SK-N-SH treated with all-trans-retinoic acid at 6 μM for 48 hours (cell line): Measurements from ENCODE around the gene DDX1.

Source experiments
- ATAC-seq: fragments of 200-7000 bp; cut with Tn5 transposase; 3 replicates; pipeline ENCODE4 v1.9.1; 2020; ENCODE audit warnings: mild to moderate bottlenecking, moderate library complexity
- ARNTL ChIP-seq: fragments of 450-650 bp; formaldehyde crosslinking; IDR thresholded peaks from 2 replicates; pipeline ENCODE4 v1.5.0; 2020; ENCODE audit warnings: low read depth, mild to moderate bottlenecking, moderate library complexity, borderline replicate concordance
- CSDC2 ChIP-seq: fragments of 250-450 bp; sonication (Bioruptor Pico); IDR thresholded peaks from 2 replicates; pipeline ENCODE4 v1.5.0; 2020; ENCODE audit warnings: mild to moderate bottlenecking, moderate library complexity
- ESRRG ChIP-seq: fragments of 250-450 bp; sonication (Bioruptor Pico); IDR thresholded peaks from 2 replicates; pipeline ENCODE4 v1.6.1; 2021; ENCODE audit warnings: mild to moderate bottlenecking
- GLIS3 ChIP-seq: fragments of 250-450 bp; sonication (Bioruptor Pico); IDR thresholded peaks from 2 replicates; pipeline ENCODE4 v1.5.0; 2020; ENCODE audit warnings: mild to moderate bottlenecking, moderate library complexity
- ISL1 ChIP-seq: fragments of 250-450 bp; sonication (Bioruptor Pico); IDR thresholded peaks from 2 replicates; pipeline ENCODE4 v2.1.2; 2022; ENCODE audit warnings: mild to moderate bottlenecking, moderate library complexity
- OSR1 ChIP-seq: fragments of 250-450 bp; sonication (Bioruptor Pico); IDR thresholded peaks from 2 replicates; pipeline ENCODE4 v1.8.0; 2022; ENCODE audit warnings: moderate library complexity, mild to moderate bottlenecking, inconsistent platforms
- PPARA ChIP-seq: fragments of 250-450 bp; sonication (Bioruptor Pico); IDR thresholded peaks from 2 replicates; pipeline ENCODE4 v1.5.0; 2020; ENCODE audit warnings: mild to moderate bottlenecking, borderline replicate concordance
- RARB ChIP-seq: fragments of 250-450 bp; sonication (Bioruptor Pico); IDR thresholded peaks from 2 replicates; pipeline ENCODE4 v1.8.0; 2021; ENCODE audit warnings: mild to moderate bottlenecking, moderate library complexity
- SNAI2 ChIP-seq: fragments of 250-450 bp; sonication (Bioruptor Pico); IDR thresholded peaks from 2 replicates; pipeline ENCODE4 v1.5.0; 2020; ENCODE audit warnings: mild to moderate bottlenecking, moderate library complexity
- TCF4 ChIP-seq: fragments of 250-450 bp; sonication (Bioruptor Pico); IDR thresholded peaks from 2 replicates; pipeline ENCODE4 v1.8.0; 2021; ENCODE audit warnings: mild to moderate bottlenecking, moderate library complexity, borderline replicate concordance
- TOX ChIP-seq: fragments of 250-450 bp; sonication (Bioruptor Pico); IDR thresholded peaks from 2 replicates; pipeline ENCODE4 v1.8.0; 2021; ENCODE audit warnings: mild to moderate bottlenecking, moderate library complexity, borderline replicate concordance
- ZC3H10 ChIP-seq: fragments of 250-450 bp; sonication (Bioruptor Pico); IDR thresholded peaks from 2 replicates; pipeline ENCODE4 v1.5.1; 2021; ENCODE audit warnings: mild to moderate bottlenecking, moderate library complexity
- ZFP3 ChIP-seq: fragments of 250-450 bp; sonication (Bioruptor Pico); IDR thresholded peaks from 2 replicates; pipeline ENCODE4 v1.5.0; 2020; ENCODE audit warnings: mild to moderate bottlenecking, moderate library complexity
- ZFP30 ChIP-seq: fragments of 450-650 bp; formaldehyde crosslinking; IDR thresholded peaks from 2 replicates; pipeline ENCODE4 v1.5.0; 2022; ENCODE audit warnings: mild to moderate bottlenecking, moderate library complexity
- ZNF565 ChIP-seq: fragments of 450-650 bp; formaldehyde crosslinking; conservative IDR thresholded peaks from 2 replicates; pipeline ENCODE4 v1.5.0; 2020; ENCODE audit warnings: low read depth, mild to moderate bottlenecking, moderate library complexity
- ZNF70 ChIP-seq: fragments of 450-650 bp; formaldehyde crosslinking; IDR thresholded peaks from 2 replicates; pipeline ENCODE4 v1.5.0; 2020; ENCODE audit warnings: mild to moderate bottlenecking, moderate library complexity
- ZNF8 ChIP-seq: fragments of 450-650 bp; formaldehyde crosslinking; IDR thresholded peaks from 2 replicates; pipeline ENCODE4 v1.5.0; 2020; ENCODE audit warnings: mild to moderate bottlenecking, moderate library complexity
- TF ChIP-seq, protein P1 (sequence below): fragments of 250-450 bp; sonication (Bioruptor Pico); IDR thresholded peaks from 2 replicates; pipeline ENCODE4 v1.8.0; 2021; ENCODE audit warnings: low read depth, mild to moderate bottlenecking, moderate library complexity, borderline replicate concordance
- TF ChIP-seq, protein P2 (sequence below): fragments of 250-450 bp; sonication (Bioruptor Pico); IDR thresholded peaks from 2 replicates; pipeline ENCODE4 v1.8.0; 2020; ENCODE audit warnings: mild to moderate bottlenecking, moderate library complexity, borderline replicate concordance
- TF ChIP-seq, protein P3 (sequence below): fragments of 250-450 bp; sonication (Bioruptor Pico); IDR thresholded peaks from 2 replicates; pipeline ENCODE4 v1.5.0; 2020; ENCODE audit warnings: mild to moderate bottlenecking, moderate library complexity
- TF ChIP-seq, protein P4 (sequence below): fragments of 250-450 bp; sonication (Bioruptor Pico); IDR thresholded peaks from 2 replicates; pipeline ENCODE4 v1.5.1; 2021; ENCODE audit warnings: mild to moderate bottlenecking, moderate library complexity

The DDX1 gene

DNA sequence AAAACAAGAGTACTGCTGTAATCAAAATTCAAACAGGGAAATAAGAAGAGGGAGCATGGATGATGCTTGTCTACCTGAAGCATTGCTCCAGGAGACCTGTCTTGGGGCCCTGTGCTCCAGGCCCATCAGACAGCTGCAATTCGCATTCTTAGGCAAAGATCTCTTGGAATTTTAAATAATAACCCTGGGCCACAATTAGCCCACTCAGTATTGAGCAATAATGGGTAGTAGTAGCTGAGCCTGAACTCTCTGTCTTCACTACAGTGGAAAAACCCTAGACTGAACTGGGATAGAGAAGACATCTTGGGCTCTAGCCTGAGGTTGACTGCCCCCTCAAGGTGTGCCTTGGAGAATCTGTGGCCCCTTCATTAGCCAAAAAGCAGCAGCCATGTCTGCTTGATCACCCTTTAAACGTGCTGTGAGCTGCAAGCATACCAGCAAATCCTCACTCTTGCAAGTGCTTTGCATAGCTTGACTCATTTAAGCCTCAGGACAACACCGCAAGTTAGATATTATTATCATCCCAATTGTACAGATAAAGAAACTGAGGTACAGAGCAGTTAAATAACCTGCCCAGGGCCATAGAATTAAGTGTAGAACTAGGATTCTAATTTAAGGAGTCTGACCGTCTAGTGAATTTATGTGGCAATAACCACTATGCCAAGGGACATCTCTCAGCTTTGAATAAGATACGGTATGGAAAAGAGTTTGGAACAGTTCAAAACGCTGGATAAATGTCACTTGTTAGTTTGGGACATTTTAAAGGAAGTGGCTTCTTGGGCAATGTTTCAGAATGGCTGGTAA lies 69.0 kb downstream of the DDX1 start:
- TF ChIP-seq ISL1 (CRISPR knock-in tag) (no peak), ZFP3 (CRISPR knock-in tag) (no peak), PPARA (CRISPR knock-in tag) (no peak), OSR1 (CRISPR knock-in tag) (no peak), CSDC2 (CRISPR knock-in tag) (no peak), SNAI2 (CRISPR knock-in tag) (no peak), ZFP30 (CRISPR knock-in tag) (no peak), TOX (CRISPR knock-in tag) (no peak), RARB (CRISPR knock-in tag) (no peak), TCF4 (CRISPR knock-in tag) (no peak)
- TF ChIP-seq, protein P1, sequence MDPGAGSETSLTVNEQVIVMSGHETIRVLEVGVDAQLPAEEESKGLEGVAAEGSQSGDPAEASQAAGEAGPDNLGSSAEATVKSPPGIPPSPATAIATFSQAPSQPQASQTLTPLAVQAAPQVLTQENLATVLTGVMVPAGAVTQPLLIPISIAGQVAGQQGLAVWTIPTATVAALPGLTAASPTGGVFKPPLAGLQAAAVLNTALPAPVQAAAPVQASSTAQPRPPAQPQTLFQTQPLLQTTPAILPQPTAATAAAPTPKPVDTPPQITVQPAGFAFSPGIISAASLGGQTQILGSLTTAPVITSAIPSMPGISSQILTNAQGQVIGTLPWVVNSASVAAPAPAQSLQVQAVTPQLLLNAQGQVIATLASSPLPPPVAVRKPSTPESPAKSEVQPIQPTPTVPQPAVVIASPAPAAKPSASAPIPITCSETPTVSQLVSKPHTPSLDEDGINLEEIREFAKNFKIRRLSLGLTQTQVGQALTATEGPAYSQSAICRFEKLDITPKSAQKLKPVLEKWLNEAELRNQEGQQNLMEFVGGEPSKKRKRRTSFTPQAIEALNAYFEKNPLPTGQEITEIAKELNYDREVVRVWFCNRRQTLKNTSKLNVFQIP (CRISPR knock-in tag), result no peak
- TF ChIP-seq, protein P2, sequence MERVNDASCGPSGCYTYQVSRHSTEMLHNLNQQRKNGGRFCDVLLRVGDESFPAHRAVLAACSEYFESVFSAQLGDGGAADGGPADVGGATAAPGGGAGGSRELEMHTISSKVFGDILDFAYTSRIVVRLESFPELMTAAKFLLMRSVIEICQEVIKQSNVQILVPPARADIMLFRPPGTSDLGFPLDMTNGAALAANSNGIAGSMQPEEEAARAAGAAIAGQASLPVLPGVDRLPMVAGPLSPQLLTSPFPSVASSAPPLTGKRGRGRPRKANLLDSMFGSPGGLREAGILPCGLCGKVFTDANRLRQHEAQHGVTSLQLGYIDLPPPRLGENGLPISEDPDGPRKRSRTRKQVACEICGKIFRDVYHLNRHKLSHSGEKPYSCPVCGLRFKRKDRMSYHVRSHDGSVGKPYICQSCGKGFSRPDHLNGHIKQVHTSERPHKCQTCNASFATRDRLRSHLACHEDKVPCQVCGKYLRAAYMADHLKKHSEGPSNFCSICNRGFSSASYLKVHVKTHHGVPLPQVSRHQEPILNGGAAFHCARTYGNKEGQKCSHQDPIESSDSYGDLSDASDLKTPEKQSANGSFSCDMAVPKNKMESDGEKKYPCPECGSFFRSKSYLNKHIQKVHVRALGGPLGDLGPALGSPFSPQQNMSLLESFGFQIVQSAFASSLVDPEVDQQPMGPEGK (CRISPR knock-in tag), result no peak
- TF ChIP-seq, all 23 proteins: peak for 0
- no peak for ATAC-seq

DNA sequence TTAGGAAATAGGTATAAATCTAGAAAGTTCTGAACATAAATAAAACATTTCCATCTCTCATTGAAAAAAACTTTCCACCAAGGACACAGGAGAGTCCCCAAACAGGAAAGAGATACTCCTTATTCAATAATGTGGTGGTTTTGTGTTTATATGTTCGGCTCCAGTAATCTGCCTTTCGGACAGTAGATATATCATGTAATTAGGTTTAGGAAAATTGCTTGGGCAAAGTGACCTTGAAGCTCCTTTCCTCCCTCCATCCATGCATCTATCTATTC lies 69.6 kb downstream of the DDX1 start:
- no peak for ATAC-seq
- TF ChIP-seq CSDC2 (CRISPR knock-in tag), result no peak
- no peak for TF ChIP-seq RARB (CRISPR knock-in tag)
- TF ChIP-seq ZNF70 (CRISPR knock-in tag), result no peak
- no peak for TF ChIP-seq SNAI2 (CRISPR knock-in tag)

DNA sequence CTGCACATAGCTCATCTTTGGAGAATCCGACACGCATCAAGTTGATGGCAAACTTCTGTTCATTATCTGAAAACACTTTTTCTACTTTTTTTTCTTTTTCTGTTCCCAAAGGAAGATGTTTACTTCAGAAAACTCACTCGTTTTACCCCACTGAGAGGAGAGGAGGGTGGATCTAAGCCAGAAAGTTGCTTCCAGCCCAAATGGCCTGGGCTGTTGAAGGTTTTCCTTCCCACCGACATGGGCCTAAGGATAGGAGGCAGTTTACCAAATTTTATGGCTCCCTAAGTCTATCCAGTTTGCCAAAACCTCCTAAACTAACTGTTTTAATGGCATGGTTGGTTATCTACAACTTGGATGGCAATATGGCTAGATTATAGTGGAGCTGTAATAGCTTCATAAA lies 70.4 kb downstream of the DDX1 start:
- ATAC-seq, result no peak
- no peak for TF ChIP-seq ZFP30 (CRISPR knock-in tag)

DNA sequence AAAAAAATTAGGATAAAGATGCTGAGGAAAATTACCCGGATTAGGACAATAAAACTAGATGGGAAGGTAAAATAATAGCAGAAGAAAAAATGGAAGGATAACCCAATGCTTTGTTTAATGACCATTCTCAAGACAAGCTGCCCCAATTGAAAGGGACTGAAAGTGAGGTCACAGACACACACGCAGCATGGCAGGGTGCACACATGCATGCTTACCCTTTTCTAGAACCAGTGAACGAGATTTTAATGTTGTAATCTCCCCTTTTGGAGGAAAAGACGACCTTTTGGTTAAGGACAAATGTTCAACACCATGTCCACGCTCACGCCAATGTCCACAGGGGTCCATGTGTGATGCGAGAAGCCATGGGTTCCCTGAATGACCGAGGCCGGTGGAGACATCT lies 70.9 kb downstream of the DDX1 start:
- TF ChIP-seq CSDC2 (CRISPR knock-in tag) (no peak), ISL1 (CRISPR knock-in tag) (no peak), ZFP30 (CRISPR knock-in tag) (no peak), OSR1 (CRISPR knock-in tag) (no peak), ZNF565 (CRISPR knock-in tag) (no peak), ZC3H10 (CRISPR knock-in tag) (no peak), ZNF70 (CRISPR knock-in tag) (no peak), ZNF8 (no peak), PPARA (CRISPR knock-in tag) (no peak), GLIS3 (no peak), ESRRG (CRISPR knock-in tag) (no peak), TCF4 (CRISPR knock-in tag) (no peak), SNAI2 (CRISPR knock-in tag) (no peak), ARNTL (CRISPR knock-in tag) (no peak)
- TF ChIP-seq, protein P2 (CRISPR knock-in tag), result no peak
- TF ChIP-seq, protein P3, sequence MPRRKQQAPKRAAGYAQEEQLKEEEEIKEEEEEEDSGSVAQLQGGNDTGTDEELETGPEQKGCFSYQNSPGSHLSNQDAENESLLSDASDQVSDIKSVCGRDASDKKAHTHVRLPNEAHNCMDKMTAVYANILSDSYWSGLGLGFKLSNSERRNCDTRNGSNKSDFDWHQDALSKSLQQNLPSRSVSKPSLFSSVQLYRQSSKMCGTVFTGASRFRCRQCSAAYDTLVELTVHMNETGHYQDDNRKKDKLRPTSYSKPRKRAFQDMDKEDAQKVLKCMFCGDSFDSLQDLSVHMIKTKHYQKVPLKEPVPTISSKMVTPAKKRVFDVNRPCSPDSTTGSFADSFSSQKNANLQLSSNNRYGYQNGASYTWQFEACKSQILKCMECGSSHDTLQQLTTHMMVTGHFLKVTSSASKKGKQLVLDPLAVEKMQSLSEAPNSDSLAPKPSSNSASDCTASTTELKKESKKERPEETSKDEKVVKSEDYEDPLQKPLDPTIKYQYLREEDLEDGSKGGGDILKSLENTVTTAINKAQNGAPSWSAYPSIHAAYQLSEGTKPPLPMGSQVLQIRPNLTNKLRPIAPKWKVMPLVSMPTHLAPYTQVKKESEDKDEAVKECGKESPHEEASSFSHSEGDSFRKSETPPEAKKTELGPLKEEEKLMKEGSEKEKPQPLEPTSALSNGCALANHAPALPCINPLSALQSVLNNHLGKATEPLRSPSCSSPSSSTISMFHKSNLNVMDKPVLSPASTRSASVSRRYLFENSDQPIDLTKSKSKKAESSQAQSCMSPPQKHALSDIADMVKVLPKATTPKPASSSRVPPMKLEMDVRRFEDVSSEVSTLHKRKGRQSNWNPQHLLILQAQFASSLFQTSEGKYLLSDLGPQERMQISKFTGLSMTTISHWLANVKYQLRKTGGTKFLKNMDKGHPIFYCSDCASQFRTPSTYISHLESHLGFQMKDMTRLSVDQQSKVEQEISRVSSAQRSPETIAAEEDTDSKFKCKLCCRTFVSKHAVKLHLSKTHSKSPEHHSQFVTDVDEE (CRISPR knock-in tag), result no peak
- TF ChIP-seq, protein P1 (CRISPR knock-in tag), result no peak
- TF ChIP-seq, protein P4, sequence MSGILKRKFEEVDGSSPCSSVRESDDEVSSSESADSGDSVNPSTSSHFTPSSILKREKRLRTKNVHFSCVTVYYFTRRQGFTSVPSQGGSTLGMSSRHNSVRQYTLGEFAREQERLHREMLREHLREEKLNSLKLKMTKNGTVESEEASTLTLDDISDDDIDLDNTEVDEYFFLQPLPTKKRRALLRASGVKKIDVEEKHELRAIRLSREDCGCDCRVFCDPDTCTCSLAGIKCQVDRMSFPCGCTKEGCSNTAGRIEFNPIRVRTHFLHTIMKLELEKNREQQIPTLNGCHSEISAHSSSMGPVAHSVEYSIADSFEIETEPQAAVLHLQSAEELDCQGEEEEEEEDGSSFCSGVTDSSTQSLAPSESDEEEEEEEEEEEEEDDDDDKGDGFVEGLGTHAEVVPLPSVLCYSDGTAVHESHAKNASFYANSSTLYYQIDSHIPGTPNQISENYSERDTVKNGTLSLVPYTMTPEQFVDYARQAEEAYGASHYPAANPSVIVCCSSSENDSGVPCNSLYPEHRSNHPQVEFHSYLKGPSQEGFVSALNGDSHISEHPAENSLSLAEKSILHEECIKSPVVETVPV, result no peak
- ATAC-seq, result no peak
